ENCODE measurements around the gene DPM2.
A peak's percentile ranks its signal among the peaks of the same experiment; 100 is the strongest.

Gene DPM2

GRCh38 chr9:127980706-127981558, 43.3 kb upstream of the DPM2 start, which contains the start of gene EEIG1:
TSS of gene EEIG1 (minus strand) at chr9:127980989. CDS start at chr9:127980137, 852 bp downstream.
- peak within 1 kb of the TSS; percentile 82 for H3K4me3 ChIP-seq (ENCODE audit: low read depth, low read length)
- no peak for TF ChIP-seq CTCF (IDR thresholded peaks at IDR 0.05; ENCODE audit: low read depth, low read length)

- H3K4me3 ChIP-seq (ENCODE audit: low read depth, low read length), result peak overlapping the region; percentile 82
- no peak for TF ChIP-seq CTCF (IDR thresholded peaks at IDR 0.05; ENCODE audit: low read depth, low read length)
Observed at GRCh38 chr9:127980060-127980705, 42.5 kb upstream of the DPM2 start.

- TF ChIP-seq CTCF (IDR thresholded peaks at IDR 0.05; ENCODE audit: low read depth, low read length), result no peak
- peak overlapping the region; percentile 82 for H3K4me3 ChIP-seq (ENCODE audit: low read depth, low read length)
Observed at GRCh38 chr9:127979333-127980059, 41.8 kb upstream of the DPM2 start.

GRCh38 chr9:127979015-127979332, 41.3 kb upstream of the DPM2 start:
- no peak for TF ChIP-seq CTCF (IDR thresholded peaks at IDR 0.05; ENCODE audit: low read depth, low read length)
- peak overlapping the region; percentile 82 for H3K4me3 ChIP-seq (ENCODE audit: low read depth, low read length)

- H3K4me3 ChIP-seq (ENCODE audit: low read depth, low read length), result peak overlapping the region; percentile 82
- TF ChIP-seq CTCF (IDR thresholded peaks at IDR 0.05; ENCODE audit: low read depth, low read length), result no peak
Observed at GRCh38 chr9:127977884-127978647, 40.4 kb upstream of the DPM2 start.

- H3K4me3 ChIP-seq (ENCODE audit: low read depth, low read length), result peak overlapping the region; percentile 82
- TF ChIP-seq CTCF (IDR thresholded peaks at IDR 0.05; ENCODE audit: low read depth, low read length), result no peak
Observed at GRCh38 chr9:127977009-127977883, 39.6 kb upstream of the DPM2 start.
